Tibial artery (tissue), 4 donors: ENCODE results near the gene PRC1.
A peak's percentile ranks its signal among the peaks of the same experiment; 100 is the strongest.
"Not testable (repeated sequence)": the region's sequence is repeated elsewhere in the genome, so short reads cannot be mapped to it uniquely, and the experiment has no call there.

Experiments
- DNase-seq, 2 donors: peaks; one replicate each; pipeline ENCODE4 v3.0.0-alpha.2; 2019
- H3K27ac ChIP-seq, 2 donors: fragments of 200-600 bp; sonication (generic) in 1 of 2; 1 replicate in 1 of 2; 2 replicates in 1 of 2; pipeline ENCODE4 v1.5.1; 2018 to 2019; ENCODE audit warnings: mild to moderate bottlenecking in 1 of 2
- H3K27me3 ChIP-seq, 2 donors: fragments of 200-600 bp; sonication (generic) in 1 of 2; one replicate each; pipeline versions ENCODE4 v1.5.1 to v1.6.0; 2016 to 2019
- H3K36me3 ChIP-seq, 3 donors: fragments of 200-600 bp; sonication (generic) in 2 of 3; one replicate each; pipeline ENCODE4 v1.5.1; 2016 to 2019; ENCODE audit warnings: mild to moderate bottlenecking in 2 of 3
- H3K4me1 ChIP-seq, 4 donors: fragments of 200-600 bp; sonication (generic) in 2 of 4; 1 replicate in 3 of 4; 2 replicates in 1 of 4; pipeline ENCODE4 v1.5.1; 2016 to 2019
- H3K4me3 ChIP-seq, 2 donors: fragments of 200-600 bp; sonication (generic) in 1 of 2; 1 replicate in 1 of 2; 2 replicates in 1 of 2; pipeline ENCODE4 v1.5.1; 2018 to 2019; ENCODE audit warnings: mild to moderate bottlenecking in 2 of 2
- H3K9me3 ChIP-seq, 3 donors: fragments of 200-600 bp; sonication (generic) in 1 of 3; one replicate each; pipeline ENCODE4 v1.5.1; 2016 to 2019
- CTCF ChIP-seq, 2 experiments: fragments of 200-600 bp in 1 of 2; fragments of 450-650 bp in 1 of 2; IDR thresholded peaks; one replicate each; pipeline ENCODE4 v1.5.1; 2017 to 2019; ENCODE audit warnings: antibody characterized with exemption in 2 of 2, mild to moderate bottlenecking in 1 of 2, moderate library complexity in 1 of 2
- intact Hi-C: fragments of 100-400 bp; cut with DNase I; formaldehyde crosslinking; loops from one replicate; pipeline ENCODE4 v1.15.0; 2023; ENCODE audit warnings: low total_unique reads

Gene PRC1

GRCh38 chr15:90932660-90932991, 61.7 kb downstream of the PRC1 start:
- peak overlapping the region; percentile 69 to 81 for H3K4me3 ChIP-seq
- H3K27me3 ChIP-seq: no peaks in the 10 kb centered on the region
- intact Hi-C loops: loop anchor here (5.0 to 10.0 kb wide), 2 partner anchors 60 to 332 kb away; no protein-coding TSS in a partner anchor
- H3K4me1 ChIP-seq: peaks cover 0 to 57% (median 41%) of the 10 kb centered on the region in 4 donors
- no peak for TF ChIP-seq CTCF (IDR thresholded peaks at IDR 0.05)
- peaks cover 0 to 15% (median 0%) of the 10 kb centered on the region in 3 donors for H3K36me3 ChIP-seq
- H3K9me3 ChIP-seq: no peaks in the 10 kb centered on the region
- peak overlapping the region; percentile 87 to 96 for H3K27ac ChIP-seq
- DNase-seq: no peak

- H3K4me1 ChIP-seq: peaks cover 0 to 56% (median 40%) of the 10 kb centered on the region in 4 donors
- peak; percentile 91 to 97 for TF ChIP-seq CTCF (IDR thresholded peaks at IDR 0.05)
- intact Hi-C loops: loop anchor here (2.0 to 10.0 kb wide), 3 partner anchors 29 to 333 kb away; partner anchors contain the start of gene MAN2A2
Observed at GRCh38 chr15:90931828-90932659, 62.3 kb downstream of the PRC1 start, which contains the start of gene HDDC3. Gene HDDC3, minus strand, starts transcription at chr15:90932549. Its CDS starts 9 bp downstream, at chr15:90932540.

GRCh38 chr15:90931575-90931827, 62.8 kb downstream of the PRC1 start:
- H3K4me1 ChIP-seq: peaks cover 0 to 50% (median 37%) of the 10 kb centered on the region in 4 donors
- intact Hi-C loops: loop anchor here (2.0 to 10.0 kb wide), 3 partner anchors 29 to 333 kb away; partner anchors contain the start of gene MAN2A2
- peak overlapping the region; percentile 87 to 96 for H3K27ac ChIP-seq
- H3K27me3 ChIP-seq: no peaks in the 10 kb centered on the region
- TF ChIP-seq CTCF (IDR thresholded peaks at IDR 0.05): peak in 1 of 2 experiments; percentile 33
- H3K4me3 ChIP-seq: peak overlapping the region; percentile 69 to 81
- no peaks in the 10 kb centered on the region for H3K9me3 ChIP-seq
- peaks cover 0 to 4% (median 0%) of the 10 kb centered on the region in 3 donors for H3K36me3 ChIP-seq
- no peak for DNase-seq

More at GRCh38 chr15:90931828-90932659, 62.3 kb downstream of the PRC1 start, which contains the start of gene HDDC3:
- H3K4me3 ChIP-seq: peak within 1 kb of the TSS; percentile 69 to 81
- no peaks in the 10 kb centered on the region for H3K27me3 ChIP-seq
- H3K27ac ChIP-seq: peak within 1 kb of the TSS; percentile 87 to 96
- DNase-seq: peak; percentile 82 to 94
- H3K9me3 ChIP-seq: no peaks in the 10 kb centered on the region
- H3K36me3 ChIP-seq: peaks cover 0 to 9% (median 0%) of the 10 kb centered on the region in 3 donors

- H3K36me3 ChIP-seq: no peaks in the 10 kb centered on the region
- peak overlapping the region; percentile 68 to 77 for H3K4me3 ChIP-seq
- H3K9me3 ChIP-seq: no peaks in the 10 kb centered on the region
- H3K4me1 ChIP-seq: peaks cover 0 to 45% (median 33%) of the 10 kb centered on the region in 4 donors
- no peak for TF ChIP-seq CTCF (IDR thresholded peaks at IDR 0.05)
- peak overlapping the region; percentile 95 to 96 for H3K27ac ChIP-seq
- H3K27me3 ChIP-seq: no peaks in the 10 kb centered on the region
- intact Hi-C loops: loop anchor here (2.0 to 10.0 kb wide), 3 partner anchors 28 to 334 kb away; partner anchors contain the start of gene MAN2A2
- no peak for DNase-seq
Observed at GRCh38 chr15:90930861-90931574, 63.3 kb downstream of the PRC1 start.

GRCh38 chr15:90929246-90930019, 64.9 kb downstream of the PRC1 start:
- TF ChIP-seq CTCF (IDR thresholded peaks at IDR 0.05): no peak
- DNase-seq: no peak
- H3K27ac ChIP-seq: peak overlapping the region; percentile 95 to 96
- H3K9me3 ChIP-seq: no peaks in the 10 kb centered on the region
- no peaks in the 10 kb centered on the region for H3K36me3 ChIP-seq
- H3K4me1 ChIP-seq: peaks cover 0 to 37% (median 22%) of the 10 kb centered on the region in 4 donors
- peak overlapping the region; percentile 68 to 77 for H3K4me3 ChIP-seq
- intact Hi-C loops: loop anchor here (2.0 to 10.0 kb wide), 3 partner anchors 27 to 335 kb away; partner anchors contain the start of gene MAN2A2
- H3K27me3 ChIP-seq: no peaks in the 10 kb centered on the region

- H3K27me3 ChIP-seq, intact Hi-C loops, H3K4me3 ChIP-seq, H3K36me3 ChIP-seq, H3K27ac ChIP-seq, H3K9me3 ChIP-seq, DNase-seq: not testable (repeated sequence)
- peaks cover 0 to 30% (median 16%) of the 10 kb centered on the region in 4 donors for H3K4me1 ChIP-seq
Observed at GRCh38 chr15:90928106-90928505, 66.2 kb downstream of the PRC1 start.

GRCh38 chr15:90926766-90927165, 67.6 kb downstream of the PRC1 start:
- intact Hi-C loops, H3K9me3 ChIP-seq: not testable (repeated sequence)

More at GRCh38 chr15:90926766-90927165, 67.6 kb downstream of the PRC1 start:
- H3K36me3 ChIP-seq, H3K27me3 ChIP-seq, H3K27ac ChIP-seq, DNase-seq, H3K4me3 ChIP-seq: not testable (repeated sequence)
- H3K4me1 ChIP-seq: peaks cover 0 to 23% (median 10%) of the 10 kb centered on the region in 4 donors
